ENCODE measurements around the gene CPNE4. TPM values are rescaled to one million over a fixed set of nuclear protein-coding genes. Genes with fewer than 3 reads are reported as not detected.

Gene CPNE4
- total RNA-seq, 4 donors from 2014 or later, result 0.53 to 2.1 TPM; not detected in 2

DNA sequence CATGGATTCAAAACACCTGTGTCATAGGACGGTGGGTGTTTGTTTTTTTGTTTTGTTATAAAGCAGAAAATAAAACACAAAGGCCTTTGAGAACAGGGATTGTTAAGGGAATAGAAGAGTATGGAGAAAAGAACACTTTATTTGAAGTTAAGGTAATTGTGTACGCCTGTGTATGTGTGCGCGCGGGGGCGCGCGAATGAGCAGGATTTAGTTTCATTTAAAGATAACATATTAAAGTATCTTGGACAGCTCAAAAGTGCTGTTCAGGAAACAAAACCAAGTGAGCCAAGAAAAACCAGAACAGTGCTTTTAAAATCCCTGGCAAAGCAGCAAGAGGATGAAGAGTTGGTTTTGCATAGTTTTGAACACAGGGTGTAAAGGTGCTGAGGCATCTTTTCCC lies 1.9 kb downstream of the CPNE4 start:
- DNase-seq, result no peak
- Histone ChIP-seq H3K27ac (no peak overlapping the region), H3K27me3 (no peaks in the 10 kb centered on the region), H3K36me3 (no peaks in the 10 kb centered on the region), H3K4me3 (no peak overlapping the region), H3K9me3 (no peaks in the 10 kb centered on the region), H3K4me1 (no peaks in the 10 kb centered on the region)
- TF ChIP-seq, protein P1, sequence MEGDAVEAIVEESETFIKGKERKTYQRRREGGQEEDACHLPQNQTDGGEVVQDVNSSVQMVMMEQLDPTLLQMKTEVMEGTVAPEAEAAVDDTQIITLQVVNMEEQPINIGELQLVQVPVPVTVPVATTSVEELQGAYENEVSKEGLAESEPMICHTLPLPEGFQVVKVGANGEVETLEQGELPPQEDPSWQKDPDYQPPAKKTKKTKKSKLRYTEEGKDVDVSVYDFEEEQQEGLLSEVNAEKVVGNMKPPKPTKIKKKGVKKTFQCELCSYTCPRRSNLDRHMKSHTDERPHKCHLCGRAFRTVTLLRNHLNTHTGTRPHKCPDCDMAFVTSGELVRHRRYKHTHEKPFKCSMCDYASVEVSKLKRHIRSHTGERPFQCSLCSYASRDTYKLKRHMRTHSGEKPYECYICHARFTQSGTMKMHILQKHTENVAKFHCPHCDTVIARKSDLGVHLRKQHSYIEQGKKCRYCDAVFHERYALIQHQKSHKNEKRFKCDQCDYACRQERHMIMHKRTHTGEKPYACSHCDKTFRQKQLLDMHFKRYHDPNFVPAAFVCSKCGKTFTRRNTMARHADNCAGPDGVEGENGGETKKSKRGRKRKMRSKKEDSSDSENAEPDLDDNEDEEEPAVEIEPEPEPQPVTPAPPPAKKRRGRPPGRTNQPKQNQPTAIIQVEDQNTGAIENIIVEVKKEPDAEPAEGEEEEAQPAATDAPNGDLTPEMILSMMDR (IDR thresholded peaks at IDR 0.05), result no peak
- TF ChIP-seq POLR2A (IDR thresholded peaks at IDR 0.05), result no peak

DNA sequence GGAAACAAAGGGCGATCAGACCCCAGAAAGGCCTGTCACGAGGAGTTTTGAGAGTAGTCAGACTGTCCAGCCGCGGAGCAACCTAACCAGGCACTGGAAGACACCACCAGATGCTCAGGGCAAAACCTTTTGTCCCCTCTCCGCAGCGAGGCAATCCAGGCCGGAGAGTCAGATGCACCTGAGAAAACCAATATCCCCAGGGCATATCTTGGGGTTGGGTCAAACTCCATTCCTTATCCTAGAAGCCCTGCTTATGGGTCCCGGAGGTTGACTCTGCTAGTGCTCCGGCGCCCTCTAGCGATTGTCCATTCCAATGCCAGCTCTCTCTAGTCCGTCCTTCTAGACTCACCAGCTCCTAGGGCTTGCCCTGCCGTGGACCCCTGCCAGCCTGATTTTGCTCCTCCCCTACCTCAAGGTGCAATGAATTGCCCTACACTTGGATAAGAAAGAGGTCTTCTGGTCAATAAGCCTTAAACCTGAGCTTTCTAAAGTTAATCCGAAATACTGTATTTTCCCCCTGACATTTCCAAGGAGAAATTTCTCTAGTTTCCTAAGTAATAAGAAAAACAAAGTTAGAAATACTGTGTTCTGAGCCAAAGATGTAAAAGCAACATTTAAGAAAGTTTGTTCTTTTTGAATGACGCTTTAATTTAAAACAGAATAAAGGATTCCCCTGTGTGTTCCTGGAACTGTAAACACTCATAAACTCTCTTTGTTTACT lies 5.5 kb downstream of the CPNE4 start:
- no peak for TF ChIP-seq POLR2A (IDR thresholded peaks at IDR 0.05)
- TF ChIP-seq, protein P1 (IDR thresholded peaks at IDR 0.05), result peak in 4 of 6 experiments; percentile 50 to 67 (median 61)

DNA sequence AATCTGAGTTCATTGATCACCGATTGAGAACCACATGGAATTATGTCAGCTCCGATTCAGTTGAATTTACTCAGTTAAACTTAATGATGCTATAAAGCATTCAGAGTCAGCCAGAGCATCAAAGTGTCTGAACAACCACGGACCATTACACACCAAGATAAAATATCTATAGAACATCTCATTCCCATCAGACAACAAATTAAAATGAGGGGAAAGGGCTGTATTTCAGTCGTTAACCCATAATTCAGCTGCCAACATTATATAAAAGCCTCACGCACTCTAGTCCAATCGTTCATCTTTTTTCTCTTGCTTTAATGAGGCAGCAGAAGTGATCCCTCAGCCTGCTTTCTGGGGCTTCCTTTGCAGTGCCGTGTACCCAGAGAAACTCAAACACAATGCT lies 11.9 kb downstream of the CPNE4 start:
- Histone ChIP-seq H3K27ac (no peak overlapping the region), H3K4me1 (no peaks in the 10 kb centered on the region), H3K9me3 (no peaks in the 10 kb centered on the region), H3K27me3 (no peaks in the 10 kb centered on the region), H3K36me3 (no peaks in the 10 kb centered on the region), H3K4me3 (no peak overlapping the region)
- TF ChIP-seq POLR2A (IDR thresholded peaks at IDR 0.05), result no peak
- TF ChIP-seq, protein P1 (IDR thresholded peaks at IDR 0.05), result no peak
- no peak for DNase-seq

More for the DNA sequence above, 5.5 kb downstream of the CPNE4 start:
- Histone ChIP-seq H3K4me1 (no peaks in the 10 kb centered on the region), H3K9me3 (no peaks in the 10 kb centered on the region), H3K36me3 (no peaks in the 10 kb centered on the region), H3K27me3 (no peaks in the 10 kb centered on the region), H3K27ac (no peak overlapping the region), H3K4me3 (no peak overlapping the region)
- DNase-seq, result peak; percentile 35 to 83 (median 80)

DNA sequence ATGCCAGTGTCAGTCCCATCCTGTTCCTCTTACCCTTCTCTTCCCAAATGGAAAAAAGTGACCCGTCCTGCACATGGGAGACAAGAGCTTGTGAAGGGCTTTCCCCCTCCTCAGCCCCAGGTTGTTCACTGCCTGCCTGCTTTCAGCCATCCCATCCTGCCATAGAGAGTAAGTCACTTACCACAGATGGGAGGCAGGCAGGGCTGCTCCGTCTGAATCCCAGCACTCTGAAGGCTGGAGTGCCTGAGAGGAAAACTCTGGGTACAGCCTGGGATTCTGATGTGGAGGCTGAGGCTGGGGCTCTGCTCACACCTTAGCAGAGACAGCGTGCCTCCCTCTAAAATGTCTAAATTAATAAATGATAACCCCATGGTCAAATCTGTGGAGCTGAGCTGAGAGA lies 14.8 kb downstream of the CPNE4 start:
- Histone ChIP-seq H3K4me1 (no peaks in the 10 kb centered on the region), H3K9me3 (no peaks in the 10 kb centered on the region), H3K4me3 (no peak overlapping the region), H3K27me3 (no peaks in the 10 kb centered on the region), H3K36me3 (no peaks in the 10 kb centered on the region), H3K27ac (no peak overlapping the region)
- TF ChIP-seq, protein P1 (IDR thresholded peaks at IDR 0.05), result no peak
- no peak for DNase-seq

DNA sequence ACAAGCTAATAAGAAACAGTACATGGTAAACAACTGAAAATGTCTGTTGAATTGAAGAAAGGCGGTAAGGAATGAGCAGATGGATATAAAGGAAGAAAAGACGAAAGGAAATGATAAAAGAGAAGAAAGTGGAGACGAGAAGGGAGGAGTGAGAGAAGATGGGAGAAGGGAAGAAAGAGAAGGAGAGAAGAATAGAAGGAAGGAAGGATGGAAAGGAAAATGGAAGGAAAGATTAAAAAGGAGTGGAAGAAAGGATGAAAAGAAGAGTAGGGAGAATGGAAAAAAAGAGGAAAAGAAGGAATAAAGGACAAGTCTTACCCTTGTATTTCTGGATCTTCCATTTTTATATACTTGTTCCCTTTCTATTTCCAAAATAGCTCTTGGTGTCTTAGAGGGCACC lies 17.7 kb downstream of the CPNE4 start:
- Histone ChIP-seq H3K27ac (no peak overlapping the region), H3K4me1 (no peaks in the 10 kb centered on the region), H3K36me3 (no peaks in the 10 kb centered on the region), H3K9me3 (no peaks in the 10 kb centered on the region), H3K27me3 (no peaks in the 10 kb centered on the region), H3K4me3 (no peak overlapping the region)
- TF ChIP-seq POLR2A (IDR thresholded peaks at IDR 0.05), result no peak
- TF ChIP-seq, protein P1 (IDR thresholded peaks at IDR 0.05), result no peak
- DNase-seq, result no peak
